Measurements from ENCODE around the gene EFNA1.

- no peak for TF ChIP-seq CTCF (IDR thresholded peaks at IDR 0.05; ENCODE audit: poor library complexity)
- no peak for TF ChIP-seq EZH2 (IDR thresholded peaks at IDR 0.05; ENCODE audit: borderline replicate concordance)
Observed at GRCh38 chr1:155184351-155184811, 56.7 kb downstream of the EFNA1 start.
